ENCODE data around the gene SPTLC3. TPM values are rescaled to one million over a fixed set of nuclear protein-coding genes. Genes with fewer than 3 reads are reported as not detected.

Gene SPTLC3
- total RNA-seq, 1 experiment from 2014 or later = 10.7 TPM

- ChIA-PET CTCF (no interaction called here), POLR2A (ENCODE audit: unreplicated experiment) (no interaction called here)
- Histone ChIP-seq H3K4me3 (no peak overlapping the region), H3F3A (ENCODE audit: insufficient read depth, low read depth) (no peaks in the 10 kb centered on the region), H3K9me3 (ENCODE audit: insufficient read depth, low read depth) (0 out of 2 replicates have a peak, but pooled peaks cover 3% of the 10 kb centered on the region), H3K36me3 (ENCODE audit: low read depth) (no peaks in the 10 kb centered on the region), H4K20me1 (ENCODE audit: insufficient read depth) (no peaks in the 10 kb centered on the region), H3K4me2 (no peak overlapping the region), H2AFZ (no peak overlapping the region), H3K9me2 (ENCODE audit: insufficient read depth) (no peaks in the 10 kb centered on the region), H3K27me3 (ENCODE audit: insufficient read depth, low read depth) (no peaks in the 10 kb centered on the region), H3K79me2 (ENCODE audit: low read depth) (no peaks in the 10 kb centered on the region), H3K4me1 (replicated peaks; ENCODE audit: insufficient read depth) (no peaks in the 10 kb centered on the region), H3K27ac (no peak overlapping the region)
- DNase-seq = no peak
- BruUV-seq (replicated peaks) = no TSS peak
- intact Hi-C loops (cut with micrococcal nuclease; ENCODE audit: unreplicated experiment) = no loop called here
- no peak for TF ChIP-seq CTCF (conservative IDR thresholded peaks at IDR 0.05)
These were observed 116.7 kb downstream of the SPTLC3 start for GRCh38 chr20:13125486-13125885.

GRCh38 chr20:13128173-13128572 is 119.4 kb downstream of the SPTLC3 start:
- H3K27ac ChIP-seq = no peak overlapping the region
- H3K9me3 ChIP-seq (ENCODE audit: insufficient read depth, low read depth) = 0 out of 2 replicates have a peak, but pooled peaks cover 3% of the 10 kb centered on the region
- H3K4me1 ChIP-seq (replicated peaks; ENCODE audit: insufficient read depth) = no peaks in the 10 kb centered on the region
- intact Hi-C loops (cut with micrococcal nuclease; ENCODE audit: unreplicated experiment) = no loop called here
- H3F3A ChIP-seq (ENCODE audit: insufficient read depth, low read depth) = no peaks in the 10 kb centered on the region
- DNase-seq = no peak
- 0 out of 2 replicates have a peak, but pooled peaks cover 4% of the 10 kb centered on the region for H3K27me3 ChIP-seq (ENCODE audit: insufficient read depth, low read depth)
- H2AFZ ChIP-seq = no peak overlapping the region
- ChIA-PET CTCF (no interaction called here), POLR2A (ENCODE audit: unreplicated experiment) (no interaction called here)
- no peak overlapping the region for H3K4me3 ChIP-seq
- no peaks in the 10 kb centered on the region for H3K36me3 ChIP-seq (ENCODE audit: low read depth)
- no peaks in the 10 kb centered on the region for H3K79me2 ChIP-seq (ENCODE audit: low read depth)
- H3K4me2 ChIP-seq = no peak overlapping the region
- BruUV-seq (replicated peaks) = no TSS peak
- H3K9me2 ChIP-seq (ENCODE audit: insufficient read depth) = no peaks in the 10 kb centered on the region
- no peak for TF ChIP-seq CTCF (conservative IDR thresholded peaks at IDR 0.05)
- no peak for TF ChIP-seq EZH2 (IDR thresholded peaks at IDR 0.05; ENCODE audit: low read depth)
- no peaks in the 10 kb centered on the region for H4K20me1 ChIP-seq (ENCODE audit: insufficient read depth)

- TF ChIP-seq CTCF (conservative IDR thresholded peaks at IDR 0.05) (no peak), EZH2 (IDR thresholded peaks at IDR 0.05; ENCODE audit: low read depth) (no peak)
- no peak overlapping the region for H3K4me3 ChIP-seq
- BruUV-seq (replicated peaks) = no TSS peak
- H3K9me3 ChIP-seq (ENCODE audit: insufficient read depth, low read depth) = 0 out of 2 replicates have a peak, but pooled peaks cover 3% of the 10 kb centered on the region
- no peak overlapping the region for H3K4me2 ChIP-seq
- no peak overlapping the region for H3K27ac ChIP-seq
- CTCF ChIA-PET = no interaction called here
- H3K36me3 ChIP-seq (ENCODE audit: low read depth) = no peaks in the 10 kb centered on the region
- no peaks in the 10 kb centered on the region for H3K79me2 ChIP-seq (ENCODE audit: low read depth)
- no peaks in the 10 kb centered on the region for H4K20me1 ChIP-seq (ENCODE audit: insufficient read depth)
- H3K4me1 ChIP-seq (replicated peaks; ENCODE audit: insufficient read depth) = no peaks in the 10 kb centered on the region
- H3K27me3 ChIP-seq (ENCODE audit: insufficient read depth, low read depth) = 0 out of 2 replicates have a peak, but pooled peaks cover 4% of the 10 kb centered on the region
- POLR2A ChIA-PET (ENCODE audit: unreplicated experiment) = no interaction called here
- H3K9me2 ChIP-seq (ENCODE audit: insufficient read depth) = no peaks in the 10 kb centered on the region
- H2AFZ ChIP-seq = no peak overlapping the region
- H3F3A ChIP-seq (ENCODE audit: insufficient read depth, low read depth) = no peaks in the 10 kb centered on the region
- DNase-seq = no peak
- intact Hi-C loops (cut with micrococcal nuclease; ENCODE audit: unreplicated experiment) = no loop called here
These were observed 121.4 kb downstream of the SPTLC3 start for GRCh38 chr20:13130061-13130706.
